Measurements from ENCODE around the gene ZNF491.
"Not testable (repeated sequence)": the region's sequence is repeated elsewhere in the genome, so short reads cannot be mapped to it uniquely, and the experiment has no call there.

Gene ZNF491

DNA sequence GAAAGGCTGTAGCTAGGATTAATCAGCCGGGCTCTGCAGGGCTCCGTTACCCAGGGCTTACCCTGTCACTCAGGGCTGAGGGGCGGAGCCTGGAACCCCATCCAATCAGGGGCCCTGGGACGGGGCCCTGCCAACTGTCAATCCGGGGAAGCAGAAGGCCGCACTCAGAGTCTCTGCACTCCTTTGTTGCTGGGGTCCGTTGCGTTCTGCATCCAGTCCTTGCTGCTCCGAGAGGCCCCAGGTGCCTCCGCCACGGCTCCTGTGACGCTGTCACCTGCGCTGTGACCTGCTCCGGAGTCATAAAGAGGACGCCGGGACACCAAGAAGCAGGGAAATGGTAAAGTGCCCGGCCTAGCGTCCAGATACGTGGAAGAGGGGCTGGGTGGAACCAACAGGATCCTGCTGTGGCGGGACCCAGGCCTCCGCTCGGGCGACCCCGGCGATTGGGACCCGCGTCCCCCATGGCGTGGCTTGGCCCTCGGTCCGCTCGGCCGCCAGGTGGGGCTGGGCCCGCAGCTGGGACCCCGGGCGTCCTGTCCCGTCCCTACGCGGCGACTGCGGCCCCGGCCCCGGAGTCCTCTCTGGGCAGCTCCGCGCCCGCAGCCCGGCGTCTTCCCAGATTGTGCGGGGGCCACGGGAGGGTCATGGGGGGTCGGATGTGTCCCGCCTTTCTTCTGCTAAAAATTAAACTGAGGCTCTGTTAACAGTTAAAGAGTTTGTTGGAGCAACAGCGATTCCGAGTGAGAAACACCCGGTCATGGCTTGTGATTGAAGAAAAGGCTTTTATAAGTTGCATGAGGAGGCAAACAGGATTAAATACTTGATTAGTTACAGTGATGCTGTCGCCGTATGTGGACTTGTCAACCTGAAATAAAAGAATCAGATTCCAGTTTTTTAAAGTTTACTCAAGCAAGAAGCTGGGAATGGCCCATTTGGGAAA is at the start of gene ZNF491:
Gene ZNF491, plus strand, starts transcription at position 133 of the 940 bp plus-strand sequence. CDS start 7,431 bp downstream, outside the sequence.
- DNase-seq = peak; percentile 79

DNA sequence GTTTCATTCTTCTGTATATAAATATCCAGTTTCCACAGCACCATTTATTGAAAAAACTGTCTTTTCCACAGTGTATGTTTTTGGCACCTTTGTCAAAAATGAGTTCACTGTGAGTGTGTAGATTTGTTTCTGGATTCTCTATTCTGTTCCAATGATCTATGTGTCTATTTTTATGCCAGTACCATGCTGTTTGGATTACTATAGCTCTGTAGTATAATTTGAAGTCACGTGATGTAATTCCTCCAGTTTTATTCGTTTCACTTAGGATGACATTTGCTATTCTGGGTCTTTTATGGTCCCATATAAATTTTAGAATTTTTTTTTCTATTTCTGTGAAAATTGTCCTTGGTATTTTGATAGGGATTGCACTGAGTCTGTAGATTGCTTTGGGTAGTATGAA is 48.6 kb upstream of the ZNF491 start:
- DNase-seq = no peak

DNA sequence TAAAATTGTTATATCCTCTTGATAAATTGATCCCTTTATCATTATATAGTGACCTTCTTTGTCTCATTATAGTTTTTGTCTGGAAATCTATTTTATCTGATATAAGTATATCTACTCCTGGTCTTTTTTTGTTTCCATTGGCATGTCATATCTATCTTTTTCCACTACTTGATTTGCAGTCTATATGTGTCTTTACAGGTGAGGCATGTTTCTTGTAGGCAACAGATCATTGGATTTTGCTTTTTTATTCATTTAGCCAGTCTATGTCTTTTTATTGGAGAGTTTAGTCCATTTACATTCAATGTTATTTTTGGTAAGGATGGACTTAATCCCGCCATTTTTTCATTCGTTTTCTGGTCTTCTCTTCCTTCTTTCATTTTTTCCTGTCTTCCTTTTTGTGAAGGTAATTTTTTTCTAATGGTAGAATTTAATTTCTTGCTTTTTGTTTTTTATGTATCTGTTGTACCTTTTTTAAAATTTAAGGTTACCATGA is 46.0 kb upstream of the ZNF491 start:
- no peak for DNase-seq

- DNase-seq = no peak
Observed at GRCh38 chr19:11754663-11755062, 43.7 kb upstream of the ZNF491 start.

- no peak for DNase-seq
Observed at GRCh38 chr19:11756965-11757364, 41.4 kb upstream of the ZNF491 start.

- DNase-seq = no peak
Observed at GRCh38 chr19:11759805-11760204, 38.5 kb upstream of the ZNF491 start.

GRCh38 chr19:11763117-11763516 is 35.2 kb upstream of the ZNF491 start:
- no peak for DNase-seq

DNA sequence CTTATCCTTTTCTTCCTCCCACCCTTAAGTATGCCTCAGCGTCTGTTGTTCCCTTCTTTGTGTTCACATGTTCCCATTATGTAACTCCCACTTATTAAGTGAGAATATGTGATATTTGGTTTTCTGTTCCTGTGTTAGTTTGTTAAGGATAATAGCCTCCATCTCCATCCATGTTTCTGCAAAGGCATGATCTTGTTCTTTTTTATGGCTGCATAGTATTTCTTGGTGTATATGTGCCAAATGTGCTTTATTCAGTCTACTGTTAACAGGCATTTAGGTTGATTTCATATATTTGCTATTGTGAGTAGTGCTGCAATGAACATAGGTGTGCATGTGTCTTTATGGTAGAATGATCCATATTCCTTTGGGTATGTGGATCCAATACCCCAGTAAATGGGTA is 34.7 kb upstream of the ZNF491 start:
- DNase-seq = no peak

DNA sequence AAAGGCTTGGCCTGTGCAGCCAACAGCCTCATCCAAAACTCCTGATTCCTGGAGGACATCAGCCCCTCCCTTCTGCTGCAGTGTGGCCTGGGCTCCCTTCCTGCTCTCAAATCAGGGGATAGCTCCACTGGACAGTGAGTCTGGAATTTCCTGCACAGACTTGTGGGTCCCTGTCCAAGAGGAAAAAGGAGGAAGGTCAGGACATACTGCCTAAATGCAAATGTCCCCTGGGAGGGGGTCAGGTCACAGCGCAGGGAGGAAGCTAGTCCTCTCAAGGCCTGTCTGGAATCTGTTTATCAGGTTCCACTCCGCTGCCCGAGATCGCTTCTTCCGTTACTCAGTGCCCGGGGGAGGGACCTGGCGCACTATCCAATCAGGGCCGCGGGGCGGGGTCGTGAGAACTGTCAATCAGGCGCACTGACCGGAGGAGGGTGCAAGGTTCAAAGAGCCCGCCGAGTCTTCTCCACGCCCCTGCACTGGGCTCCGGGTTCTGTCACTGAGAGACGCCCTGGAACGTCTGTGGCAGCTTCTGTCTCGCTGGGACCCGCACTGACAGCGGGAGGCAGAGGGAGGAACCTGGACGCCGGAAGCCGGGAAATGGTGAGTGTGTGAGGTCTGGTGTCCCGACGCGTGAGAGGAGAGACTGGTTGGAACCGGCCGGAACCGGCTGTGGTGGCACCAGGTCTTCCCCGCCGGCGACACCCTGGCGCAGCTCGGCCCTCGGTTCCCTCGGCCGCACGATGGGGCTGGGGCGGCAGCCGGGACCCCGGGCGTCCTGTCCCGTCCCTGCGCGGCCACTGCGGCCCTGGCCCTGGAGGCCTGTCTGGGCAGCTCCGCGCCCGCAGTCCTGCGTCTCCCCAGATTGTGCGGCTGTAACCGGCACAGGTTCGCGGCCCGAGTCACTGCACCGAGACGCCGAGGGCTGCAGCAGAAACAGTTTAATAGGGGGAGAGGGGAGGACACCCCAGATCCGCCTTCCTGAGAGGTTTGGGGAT is 31.4 kb upstream of the ZNF491 start, which contains the start of gene ZNF441:
Gene ZNF441, plus strand, starts transcription at position 404 of the 995 bp plus-strand sequence. Its CDS starts 194 bp downstream, at position 598.
- peak; percentile 76 for DNase-seq

GRCh38 chr19:11767633-11768133 is 30.6 kb upstream of the ZNF491 start:
- no peak for DNase-seq

DNA sequence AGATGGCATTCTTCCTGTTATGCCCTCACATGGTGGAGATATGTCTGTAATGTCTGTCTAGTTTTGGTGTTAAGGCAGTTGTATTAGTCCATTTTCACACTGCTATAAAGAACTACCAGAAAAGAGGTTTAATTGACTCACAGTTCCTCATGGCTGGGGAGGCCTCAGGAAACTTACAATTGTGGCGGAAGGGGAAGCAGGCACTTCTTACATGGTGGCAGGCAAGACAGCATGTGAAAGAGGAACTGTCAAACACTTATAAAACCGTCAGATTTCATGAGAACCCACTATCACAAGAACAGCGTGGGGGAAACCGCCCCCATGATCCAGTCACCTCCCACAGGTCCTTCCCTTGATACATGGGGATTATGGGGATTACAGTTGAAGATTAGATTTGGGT is 28.3 kb upstream of the ZNF491 start:
- no peak for DNase-seq

- DNase-seq = not testable (repeated sequence)
Observed at GRCh38 chr19:11771520-11771919, 26.8 kb upstream of the ZNF491 start.

DNA sequence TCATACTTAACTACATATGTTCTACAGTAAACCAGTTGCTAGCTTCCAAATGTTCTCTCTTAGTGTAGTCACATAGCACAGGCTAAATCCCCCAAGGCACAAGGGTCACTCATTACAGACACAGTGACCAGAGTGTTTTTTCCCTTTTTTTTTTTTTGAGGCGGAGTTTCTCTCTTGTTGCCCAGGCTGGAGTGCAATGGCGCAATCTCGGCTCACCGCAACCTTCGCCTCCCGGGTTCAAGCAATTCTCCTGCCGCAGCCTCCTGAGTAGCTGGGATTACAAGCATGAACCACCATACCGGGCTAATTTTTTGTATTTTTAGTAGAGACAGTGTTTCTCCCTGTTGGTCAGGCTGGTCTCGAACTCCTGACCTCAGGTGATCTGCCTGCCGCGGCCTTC is 21.7 kb upstream of the ZNF491 start:
- DNase-seq = not testable (repeated sequence)

DNA sequence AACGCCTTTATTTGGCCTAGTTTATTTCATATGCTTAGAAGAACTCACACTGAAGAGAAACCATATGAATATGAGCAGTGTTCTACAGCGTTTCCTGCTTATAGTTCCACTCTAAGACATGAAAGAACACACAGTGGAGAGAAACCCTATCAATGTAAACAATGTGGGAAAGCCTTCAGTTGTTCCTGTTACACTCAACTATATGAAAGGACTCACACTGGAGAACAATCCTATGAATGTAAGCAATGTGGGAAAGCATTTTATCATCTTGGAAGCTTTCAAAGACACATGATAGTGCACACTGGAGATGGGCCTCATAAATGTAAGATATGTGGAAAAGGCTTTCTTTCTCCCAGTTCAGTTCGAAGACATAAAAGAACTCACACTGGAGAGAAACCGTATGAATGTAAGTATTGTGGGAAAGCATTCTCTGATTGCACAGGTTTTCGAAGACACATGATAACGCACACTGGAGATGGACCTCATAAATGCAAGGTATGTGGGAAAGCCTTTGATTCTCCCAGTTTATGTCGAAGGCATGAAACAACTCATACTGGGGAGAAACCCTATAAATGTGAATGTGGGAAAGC is 17.8 kb upstream of the ZNF491 start:
- DNase-seq = no peak

- no peak for DNase-seq
Observed at GRCh38 chr19:11781295-11782057, 16.8 kb upstream of the ZNF491 start.

GRCh38 chr19:11783767-11784166 is 14.6 kb upstream of the ZNF491 start:
- no peak for DNase-seq

DNA sequence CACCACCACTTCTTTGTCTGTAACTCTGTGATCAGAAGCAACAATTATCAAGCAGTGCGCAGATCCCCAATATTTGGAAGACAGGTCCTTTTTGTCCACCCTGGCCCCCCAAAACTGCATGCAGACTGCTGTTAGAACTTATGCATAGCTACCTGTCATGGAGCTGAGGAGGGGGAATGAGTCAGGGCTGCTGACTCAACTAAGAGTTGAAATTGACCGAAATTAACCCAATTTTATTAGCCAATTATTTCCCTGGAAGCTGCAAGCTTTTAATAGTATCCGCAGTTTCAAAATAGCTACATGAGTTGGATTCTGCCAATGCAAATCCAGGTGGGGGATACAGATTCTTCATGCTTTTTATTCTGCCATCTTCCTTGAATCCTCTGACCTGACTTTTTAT is 14.0 kb upstream of the ZNF491 start:
- no peak for DNase-seq

DNA sequence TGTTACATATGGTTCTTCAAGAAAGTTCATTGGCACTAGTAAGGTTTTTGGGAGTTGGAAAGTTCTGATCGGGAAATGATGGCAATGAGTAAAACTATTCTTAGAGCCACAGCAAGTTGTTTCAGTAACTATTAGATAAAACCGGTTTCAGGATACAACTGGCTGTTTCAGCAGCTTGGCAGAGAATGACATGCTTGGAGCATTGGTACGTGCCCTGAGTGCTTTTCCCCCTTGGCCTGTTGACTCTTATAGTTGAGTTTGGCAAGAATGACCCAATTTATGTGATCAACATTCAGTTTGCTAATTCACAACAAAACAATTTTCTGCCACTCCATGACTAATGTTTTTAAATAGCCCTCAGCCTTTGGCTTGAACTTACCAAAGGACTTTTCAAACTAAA is 10.8 kb upstream of the ZNF491 start:
- DNase-seq = no peak

DNA sequence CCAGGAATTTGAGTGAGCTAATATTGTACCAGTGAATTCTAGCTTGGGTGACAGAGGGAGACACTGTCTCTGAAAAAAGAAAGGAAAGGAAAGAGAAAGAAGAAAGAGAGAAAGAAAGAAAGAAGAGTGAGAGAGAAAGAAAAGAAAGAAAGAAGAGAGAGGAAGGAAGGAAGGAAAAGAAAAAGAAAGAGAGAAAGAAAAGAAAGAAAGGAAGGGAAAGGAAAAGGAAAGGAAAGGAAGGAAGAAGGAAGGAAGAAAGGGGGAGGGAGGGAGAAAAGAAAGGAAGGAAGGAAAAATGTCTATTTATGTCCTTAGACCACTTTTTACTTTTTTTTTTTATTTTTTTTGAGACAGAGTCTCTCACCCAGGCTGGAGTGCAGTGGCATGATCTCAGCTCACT is 5.4 kb upstream of the ZNF491 start:
- no peak for DNase-seq

- DNase-seq = peak; percentile 77
Observed at GRCh38 chr19:11797491-11797890, 832 bp upstream of the ZNF491 start.

DNA sequence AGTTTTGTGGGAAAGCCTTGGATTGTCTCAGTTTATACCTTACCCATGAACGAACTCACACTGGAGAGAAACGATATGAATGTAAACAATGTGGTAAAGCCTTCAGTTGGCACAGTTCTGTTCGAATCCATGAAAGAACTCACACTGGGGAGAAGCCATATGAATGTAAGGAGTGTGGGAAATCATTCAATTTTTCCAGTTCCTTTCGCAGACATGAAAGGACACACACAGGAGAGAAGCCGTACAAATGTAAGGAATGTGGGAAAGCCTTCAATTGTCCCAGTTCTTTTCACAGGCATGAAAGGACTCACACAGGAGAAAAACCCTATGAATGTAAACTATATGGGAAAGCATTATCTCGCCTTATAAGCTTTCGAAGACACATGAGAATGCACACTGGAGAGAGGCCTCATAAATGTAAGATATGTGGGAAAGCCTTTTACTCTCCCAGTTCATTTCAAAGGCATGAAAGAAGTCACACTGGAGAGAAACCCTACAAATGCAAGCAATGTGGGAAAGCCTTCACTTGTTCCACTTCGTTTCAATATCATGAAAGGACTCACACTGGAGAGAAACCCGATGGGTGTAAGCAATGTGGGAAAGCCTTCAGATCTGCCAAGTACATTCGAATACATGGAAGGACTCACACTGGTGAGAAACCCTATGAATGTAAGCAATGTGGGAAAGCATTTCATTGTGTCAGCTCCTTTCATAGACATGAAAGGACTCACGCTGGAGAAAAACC is 8.2 kb downstream of the ZNF491 start:
- no peak for DNase-seq

All from NCI-H345 (cell line).